HUDEP-2 (cell line): ENCODE data around the gene UIMC1.
A peak's percentile ranks its signal among the peaks of the same experiment; 100 is the strongest.

Experiments used
- DNase-seq, 76 experiments: peaks; one replicate each; lab custom pipeline; 2025; ENCODE audit not compliant: unreplicated experiment in 76 of 76; lab: John Stamatoyannopoulos, UW

Gene UIMC1

DNA sequence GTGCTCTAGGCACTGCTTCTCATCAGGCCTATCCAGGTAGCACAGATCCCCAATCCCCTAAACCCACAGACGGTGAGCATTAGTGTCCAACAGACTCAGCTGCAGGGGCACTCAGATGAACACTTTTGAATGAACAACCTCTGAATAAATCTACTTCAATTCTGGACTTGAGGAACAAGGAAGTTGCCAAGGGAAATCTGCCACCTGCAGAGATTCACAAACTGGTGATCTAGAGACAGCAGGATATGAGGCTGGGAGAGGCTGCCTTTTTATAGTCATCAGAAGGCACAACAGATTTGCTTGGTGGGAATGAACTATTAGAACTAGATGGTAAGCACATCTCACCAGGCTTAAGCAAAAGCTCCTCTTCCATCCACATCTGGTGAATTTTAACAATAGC, 100.5 kb downstream of the UIMC1 start:
- DNase-seq: no peak

- DNase-seq: no peak
Observed at GRCh38 chr5:176904276-176904675, 102.3 kb downstream of the UIMC1 start.

DNA sequence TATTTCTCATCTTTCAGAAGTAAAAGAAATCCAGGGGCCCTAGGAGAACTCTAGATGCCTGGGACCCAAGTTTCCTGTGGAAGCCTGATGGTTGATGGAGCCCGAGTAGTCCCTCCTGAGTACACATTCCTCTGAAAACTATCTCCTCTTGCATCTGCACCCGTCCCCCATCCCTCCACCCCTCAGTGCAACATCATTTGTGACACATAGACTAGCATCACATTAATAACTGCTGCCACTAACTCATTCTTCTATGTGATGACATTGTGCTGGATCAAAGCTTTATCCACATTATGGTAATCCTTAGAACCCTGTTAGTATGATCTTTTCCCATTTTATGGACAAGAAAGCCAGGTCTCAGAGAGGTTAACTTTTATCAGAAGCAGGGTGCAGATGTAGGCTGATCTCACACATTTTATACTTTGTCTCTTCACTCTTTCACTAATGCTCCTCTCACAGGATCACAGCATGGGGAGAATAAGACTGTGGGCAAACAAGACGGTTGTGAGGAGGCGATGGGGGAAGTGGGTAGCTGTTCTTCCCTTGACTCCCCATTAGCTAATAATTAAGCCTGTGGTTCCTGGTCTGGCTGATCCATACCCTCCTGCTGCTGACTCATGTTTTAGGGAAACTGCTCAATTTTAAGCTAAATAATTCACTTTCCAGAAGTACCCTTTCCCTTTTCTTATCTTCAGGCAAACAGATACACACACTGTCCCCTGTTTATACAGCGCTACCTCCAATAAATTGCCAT, 103.5 kb downstream of the UIMC1 start:
- DNase-seq: no peak

DNA sequence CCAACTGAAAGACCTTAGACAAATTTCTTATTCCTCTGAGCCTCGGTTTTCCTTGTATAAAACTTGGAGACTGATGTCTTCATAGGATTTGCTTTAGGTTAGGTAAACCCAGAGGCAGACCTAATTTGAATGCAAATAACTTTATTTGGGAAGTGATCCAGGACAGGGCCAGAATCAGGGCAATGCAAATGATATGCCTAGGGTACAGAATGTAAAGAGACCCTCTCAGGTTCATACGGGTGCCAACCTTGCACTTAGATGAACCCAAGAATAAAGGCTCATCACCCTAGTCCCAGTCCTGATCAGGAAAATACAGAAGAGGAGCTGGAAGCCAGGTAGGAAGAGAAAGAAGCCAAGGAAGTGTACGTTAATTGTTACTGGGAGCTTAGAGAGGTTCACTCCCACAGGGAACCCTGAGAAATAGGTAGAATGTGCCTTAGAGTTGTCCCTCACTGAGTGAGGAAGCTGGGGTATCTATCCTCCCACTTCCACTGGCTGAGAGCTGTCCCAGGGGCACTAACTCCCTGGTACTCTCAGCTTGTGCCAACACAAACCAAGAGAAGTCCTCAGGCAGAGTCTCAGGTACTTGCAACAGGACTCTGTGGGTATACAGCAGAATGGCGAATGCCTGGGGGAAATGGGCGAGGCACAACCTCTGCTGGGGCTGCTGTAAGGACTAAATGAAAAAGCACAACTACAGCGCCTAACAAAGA, 104.3 kb downstream of the UIMC1 start:
- DNase-seq: no peak

- DNase-seq: no peak
Observed at GRCh38 chr5:176901260-176902101, 105.1 kb downstream of the UIMC1 start.

- no peak for DNase-seq
Observed at GRCh38 chr5:176900780-176901204, 105.8 kb downstream of the UIMC1 start.

DNA sequence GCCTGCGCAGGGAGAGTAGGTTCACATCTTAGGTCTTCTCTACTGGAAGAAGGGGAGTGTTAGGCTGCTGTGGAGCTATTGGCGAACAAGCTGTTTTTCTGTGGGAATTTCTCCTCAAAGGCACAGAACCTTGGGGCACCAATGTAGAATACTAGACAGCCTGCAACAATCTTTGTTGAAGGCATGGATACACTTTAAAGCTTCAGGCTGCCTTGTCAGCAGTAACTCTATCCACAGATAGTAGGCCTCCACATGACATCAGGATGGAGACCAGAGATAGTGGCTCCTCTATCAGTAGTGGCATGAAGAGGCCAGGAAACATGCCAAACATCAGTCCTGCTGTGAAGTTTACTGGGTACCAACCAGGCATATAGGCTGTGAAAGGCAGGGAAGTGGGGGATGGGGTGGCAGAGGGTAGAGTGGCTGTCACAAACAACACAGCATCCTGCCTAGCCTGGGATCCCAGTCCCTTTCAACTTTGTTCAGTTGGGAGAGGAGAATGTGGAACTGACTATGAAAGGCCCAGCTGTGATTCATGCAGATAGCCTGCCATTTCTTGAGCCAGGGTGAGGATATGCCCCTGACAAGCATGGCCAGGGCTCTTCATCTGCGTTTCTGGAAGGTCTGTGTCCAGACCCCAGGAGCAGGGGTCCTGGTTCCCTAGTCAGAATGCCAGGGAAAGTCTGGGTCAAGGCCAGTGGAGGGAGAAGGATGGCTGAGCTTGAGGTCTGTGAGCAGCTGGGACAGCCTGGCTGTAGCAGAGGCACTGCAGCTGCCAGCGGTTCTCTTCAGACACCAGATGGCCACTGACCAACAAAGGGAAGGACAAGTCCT, 106.4 kb downstream of the UIMC1 start:
- DNase-seq: peak in 8 of 76 experiments; percentile 1 to 15 (median 8)

DNA sequence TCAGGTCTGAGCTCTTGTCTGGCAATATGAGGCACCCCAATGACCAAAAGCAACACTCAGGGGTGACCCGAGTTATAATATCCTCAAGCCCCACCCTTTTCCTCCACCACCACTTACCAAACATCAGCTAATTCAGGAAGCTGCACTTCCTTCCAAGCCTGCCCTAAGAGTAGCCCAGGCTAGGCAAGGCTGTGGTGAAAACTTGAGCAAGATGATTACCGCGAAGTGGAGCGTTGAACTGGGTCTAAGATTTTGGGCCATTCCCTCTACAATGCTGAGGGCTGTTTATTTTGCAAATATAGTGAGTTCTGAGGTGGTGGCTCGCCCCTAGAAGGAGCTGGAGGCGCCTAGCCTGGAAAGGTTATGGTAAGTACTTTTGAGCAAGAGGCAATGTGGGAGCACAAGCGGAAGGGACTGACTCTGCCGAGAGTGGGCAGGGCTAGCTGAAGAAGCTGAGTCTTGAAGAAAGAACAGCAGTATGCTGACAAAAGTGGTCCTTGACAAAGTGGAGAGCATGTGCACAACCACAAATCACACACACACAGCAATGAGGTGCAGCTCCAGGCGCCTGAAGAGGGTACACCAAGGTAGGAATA, 107.2 kb downstream of the UIMC1 start, which contains the start of gene HK3:
TSS of gene HK3 (minus strand) at position 51 of the 596 bp plus-strand sequence. CDS start 3,187 bp downstream, outside the sequence.
- DNase-seq: no peak

- DNase-seq: no peak
Observed at GRCh38 chr5:176897263-176897662, 109.3 kb downstream of the UIMC1 start.

DNA sequence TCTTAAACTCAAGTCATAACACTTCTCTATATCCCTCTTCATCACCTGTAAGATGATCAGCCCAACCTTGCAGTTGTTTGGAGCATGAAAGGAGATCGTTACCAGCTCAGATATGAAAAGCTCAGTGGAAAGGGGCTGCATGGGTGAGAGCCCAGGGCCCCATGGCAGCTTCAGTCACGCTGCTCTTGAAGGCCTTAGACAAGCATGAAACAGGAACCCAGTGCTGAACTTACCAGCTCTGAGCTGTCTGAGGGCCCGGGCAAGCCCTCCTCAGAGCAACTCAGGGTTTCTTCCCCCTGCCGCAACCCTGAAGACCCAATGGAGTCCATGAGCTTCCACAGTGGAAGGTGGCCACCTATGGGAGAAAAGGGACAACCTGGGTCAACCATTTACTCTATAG, 110.7 kb downstream of the UIMC1 start:
- DNase-seq: no peak

DNA sequence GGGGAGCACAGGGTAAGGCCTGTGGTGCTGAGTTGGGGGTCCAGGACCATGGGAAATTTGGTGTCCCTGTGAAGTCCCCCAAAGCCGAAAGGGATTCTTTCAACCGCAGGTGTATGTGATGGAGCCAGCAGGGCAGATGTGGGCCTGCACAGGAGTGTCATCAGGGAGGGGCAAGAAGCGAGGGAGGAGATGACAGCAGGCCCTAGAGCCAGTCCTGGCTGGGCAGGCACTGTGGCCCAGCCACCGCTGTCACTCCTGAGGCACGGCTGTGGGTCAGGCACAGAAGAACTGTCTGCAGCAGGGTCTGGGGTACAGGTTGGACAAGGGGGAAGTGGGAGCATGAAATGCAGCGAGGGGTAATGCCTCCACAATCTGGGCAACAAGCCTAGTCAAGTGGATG, 112.3 kb downstream of the UIMC1 start:
- no peak for DNase-seq

- no peak for DNase-seq
Observed at GRCh38 chr5:176892663-176893062, 113.9 kb downstream of the UIMC1 start.

DNA sequence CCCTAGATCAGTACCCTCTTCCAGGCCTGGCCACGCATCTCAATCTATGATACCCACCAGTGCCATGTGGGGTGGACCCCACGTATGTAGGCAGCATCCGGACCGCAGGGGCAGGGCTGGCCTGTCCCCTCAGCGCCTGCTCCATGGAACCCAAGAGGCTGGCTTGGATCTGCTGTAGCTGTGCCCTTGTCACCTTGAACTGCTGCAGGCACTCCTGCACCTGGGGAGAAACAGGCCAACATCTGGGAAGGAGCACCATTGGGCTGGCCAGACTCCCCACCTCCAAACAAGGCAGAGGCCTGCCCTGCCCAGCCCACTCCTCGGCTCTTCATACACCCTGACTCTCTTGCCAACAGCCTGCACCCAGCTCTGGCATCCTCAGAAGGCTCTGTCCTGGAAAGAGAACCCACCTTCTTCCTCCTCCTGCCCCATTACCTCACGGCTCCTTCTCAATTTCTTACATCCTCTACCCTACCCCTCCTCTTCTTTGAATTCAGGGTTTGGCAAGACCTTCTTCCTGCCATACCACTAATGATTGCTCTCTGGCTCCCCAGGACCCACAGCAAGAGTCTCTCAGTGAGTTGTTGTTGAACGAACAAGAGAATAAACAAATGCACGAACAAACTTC, 115.1 kb downstream of the UIMC1 start:
- DNase-seq: no peak

- no peak for DNase-seq
Observed at GRCh38 chr5:176890455-176891330, 115.9 kb downstream of the UIMC1 start.

- DNase-seq: no peak
Observed at GRCh38 chr5:176889321-176890280, 117.0 kb downstream of the UIMC1 start.

DNA sequence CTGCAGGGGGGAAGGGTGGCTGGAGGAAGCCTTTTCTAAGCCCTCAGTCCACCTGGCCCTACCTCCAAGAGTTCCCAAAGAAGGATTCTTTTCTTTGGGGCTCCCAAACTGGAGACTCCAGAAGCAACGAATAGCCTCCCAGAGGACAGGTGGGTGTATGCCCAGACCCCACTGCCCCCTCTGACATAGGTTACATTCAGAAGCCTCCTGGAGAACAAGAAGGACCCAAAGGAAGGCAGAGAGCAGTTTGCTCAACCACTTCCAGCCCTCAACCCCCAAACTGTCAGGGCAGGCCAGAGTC, 117.8 kb downstream of the UIMC1 start:
- no peak for DNase-seq

- no peak for DNase-seq
Observed at GRCh38 chr5:176888016-176888864, 118.3 kb downstream of the UIMC1 start.
